Neutrophil (primary cell): ENCODE measurements around the gene JPH3.

Experiments used
- H3K27ac ChIP-seq: fragments of 200-600 bp; sonication (generic); 2 replicates; pipeline ENCODE4 v1.5.1; 2016; ENCODE audit warnings: mild to moderate bottlenecking, moderate library complexity
- H3K27me3 ChIP-seq: fragments of 200-600 bp; sonication (generic); 2 replicates; pipeline ENCODE4 v1.6.0; 2016; ENCODE audit warnings: mild to moderate bottlenecking
- H3K36me3 ChIP-seq: fragments of 200-600 bp; sonication (generic); 2 replicates; pipeline ENCODE4 v1.5.1; 2017
- H3K4me1 ChIP-seq, 2 experiments: fragments of 200-600 bp in 1 of 2; sonication (generic) in 1 of 2; 1 replicate in 1 of 2; 2 replicates in 1 of 2; pipeline versions ENCODE4 v1.5.1 to v1.6.1; 2013 to 2016; ENCODE audit warnings: low read depth in 1 of 2, low read length in 1 of 2, mild to moderate bottlenecking in 1 of 2, moderate library complexity in 1 of 2; ENCODE audit not compliant: control insufficient read depth in 1 of 2, insufficient read depth in 1 of 2
- H3K4me3 ChIP-seq, 2 experiments: fragments of 200-600 bp in 1 of 2; sonication (generic) in 1 of 2; 1 replicate in 1 of 2; 2 replicates in 1 of 2; pipeline ENCODE4 v1.5.1; 2013 to 2016; ENCODE audit warnings: low read depth in 1 of 2, low read length in 1 of 2, mild to moderate bottlenecking in 1 of 2, moderate library complexity in 1 of 2
- H3K9me3 ChIP-seq: fragments of 200-600 bp; sonication (generic); 2 replicates; pipeline ENCODE4 v1.5.1; 2016
- CTCF ChIP-seq: fragments of 200-600 bp; sonication (generic); IDR thresholded peaks from 2 replicates; pipeline ENCODE4 v1.5.1; 2016; ENCODE audit warnings: antibody characterized with exemption

Gene JPH3

DNA sequence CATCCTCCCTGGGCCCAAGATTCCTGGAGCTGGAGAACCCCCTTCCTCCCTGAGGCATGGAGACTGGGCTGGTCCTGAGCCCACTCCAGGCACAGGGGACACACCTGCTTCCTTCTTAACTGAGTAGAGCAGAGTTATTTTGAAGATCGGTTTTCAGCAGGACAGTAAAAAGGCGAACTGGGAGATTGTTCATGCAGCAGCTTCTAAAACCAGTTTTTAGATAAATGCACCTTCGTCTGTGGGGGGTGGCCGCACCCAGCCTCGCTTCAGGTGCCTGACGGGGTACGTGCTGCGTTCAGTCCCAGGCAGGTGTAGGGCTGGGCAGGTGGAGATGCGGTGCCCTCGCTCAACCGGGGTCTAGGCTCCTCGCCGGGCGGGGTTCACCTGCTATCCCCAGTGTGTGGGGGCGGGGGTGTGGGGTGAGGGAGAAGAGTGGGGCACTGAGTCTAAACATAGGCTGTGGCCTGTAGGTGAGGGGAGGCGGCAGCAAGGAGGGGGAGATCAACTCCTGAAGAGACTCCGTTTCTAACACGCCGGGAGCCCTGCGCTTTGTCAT lies 69.5 kb downstream of the JPH3 start:
- TF ChIP-seq CTCF: no peak
- Histone ChIP-seq H3K36me3 (no peaks in the 10 kb centered on the region), H3K27ac (no peak overlapping the region), H3K27me3 (peaks cover 6% of the 10 kb centered on the region), H3K4me1 (no peaks in the 10 kb centered on the region), H3K9me3 (no peaks in the 10 kb centered on the region), H3K4me3 (no peak overlapping the region)

DNA sequence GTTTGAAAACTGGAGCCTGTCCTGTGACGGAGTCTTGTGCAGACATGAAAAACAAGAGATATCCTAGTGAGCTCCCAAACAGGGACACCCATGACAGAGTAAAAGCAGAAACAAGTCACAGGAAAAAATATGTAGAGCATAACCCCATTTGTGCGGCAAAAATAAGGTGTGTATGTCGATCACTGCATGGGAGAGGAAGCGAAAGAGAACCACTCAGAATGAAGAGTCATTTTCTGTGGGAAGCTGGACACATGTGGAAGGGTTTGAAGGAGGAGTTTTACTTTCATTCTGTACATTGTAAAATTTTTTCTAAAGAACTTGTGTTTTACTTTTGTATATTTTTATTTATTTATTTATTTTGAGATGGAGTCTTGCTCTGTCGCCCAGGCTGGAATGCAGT lies 72.1 kb downstream of the JPH3 start:
- Histone ChIP-seq H3K27me3 (peaks cover 6% of the 10 kb centered on the region), H3K4me3 (no peak overlapping the region), H3K4me1 (no peaks in the 10 kb centered on the region), H3K9me3 (no peaks in the 10 kb centered on the region), H3K36me3 (no peaks in the 10 kb centered on the region), H3K27ac (no peak overlapping the region)
- TF ChIP-seq CTCF: no peak

- Histone ChIP-seq H3K27me3 (peaks cover 6% of the 10 kb centered on the region), H3K9me3 (no peaks in the 10 kb centered on the region), H3K4me3 (no peak overlapping the region), H3K27ac (no peak overlapping the region), H3K36me3 (no peaks in the 10 kb centered on the region), H3K4me1 (no peaks in the 10 kb centered on the region)
- no peak for TF ChIP-seq CTCF
Observed at GRCh38 chr16:87675111-87675719, 72.9 kb downstream of the JPH3 start.

GRCh38 chr16:87677830-87678229 lies 75.5 kb downstream of the JPH3 start:
- Histone ChIP-seq H3K27ac (no peak overlapping the region), H3K36me3 (no peaks in the 10 kb centered on the region), H3K4me3 (no peak overlapping the region), H3K9me3 (no peaks in the 10 kb centered on the region), H3K27me3 (peaks cover 6% of the 10 kb centered on the region), H3K4me1 (no peaks in the 10 kb centered on the region)
- no peak for TF ChIP-seq CTCF

DNA sequence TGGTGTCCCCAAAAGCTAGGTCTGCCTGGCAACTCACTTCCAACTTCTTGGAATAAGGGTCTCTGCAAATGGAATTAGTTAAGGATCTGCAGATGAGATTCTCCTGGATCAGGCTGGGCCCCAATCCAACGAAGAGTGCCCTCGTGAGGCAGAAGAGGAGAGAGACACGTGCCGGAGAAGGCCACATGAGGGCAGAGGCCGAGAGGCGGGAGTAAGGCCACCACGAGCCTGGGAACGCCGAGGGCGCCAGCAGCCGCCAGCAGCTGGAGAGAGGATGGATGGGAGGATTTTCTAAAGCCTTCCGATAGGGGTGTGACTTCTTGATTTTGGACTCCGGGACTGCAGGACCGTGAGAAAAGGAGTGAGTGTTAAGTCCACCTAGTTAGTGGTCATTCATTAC lies 76.3 kb downstream of the JPH3 start:
- Histone ChIP-seq H3K9me3 (no peaks in the 10 kb centered on the region), H3K4me1 (no peaks in the 10 kb centered on the region), H3K27me3 (peaks cover 6% of the 10 kb centered on the region), H3K27ac (no peak overlapping the region), H3K4me3 (no peak overlapping the region), H3K36me3 (no peaks in the 10 kb centered on the region)
- no peak for TF ChIP-seq CTCF
